ENCODE results near the gene DAD1. TPM values are rescaled to one million over a fixed set of nuclear protein-coding genes. Genes with fewer than 3 reads are reported as not detected.
A peak's percentile ranks its signal among the peaks of the same experiment; 100 is the strongest.

The DAD1 gene
- total and polyA plus RNA-seq, 2 donors from 2014 or later = 205 to 523 TPM

DNA sequence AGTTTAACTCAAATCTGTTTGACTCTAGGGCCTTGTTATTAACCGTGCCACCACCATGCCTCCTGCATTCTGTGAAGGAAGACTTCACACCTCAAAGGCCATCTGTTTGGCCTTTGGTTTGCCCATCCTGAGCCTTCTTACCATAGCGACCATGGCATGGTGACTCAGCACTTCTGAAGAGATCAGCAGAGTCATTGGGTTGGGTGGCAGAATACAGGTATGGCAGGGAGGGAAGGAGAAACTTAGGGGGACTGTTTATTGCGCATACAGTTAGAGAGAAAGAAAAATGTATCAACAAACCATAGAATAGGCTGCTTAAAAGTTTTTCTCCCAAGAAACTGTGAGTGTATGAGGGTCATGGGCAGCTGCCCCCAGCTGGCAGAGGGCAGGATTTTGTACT lies 49.2 kb downstream of the DAD1 start:
- no peaks in the 10 kb centered on the region for H3K36me3 ChIP-seq (ENCODE audit: control insufficient read depth in 2 of 3, insufficient read depth in 3 of 3, low read length in 3 of 3)
- H3K9ac ChIP-seq (ENCODE audit: low read length in 3 of 3) = no peak overlapping the region
- no peaks in the 10 kb centered on the region for H3K9me3 ChIP-seq (ENCODE audit: control insufficient read depth in 2 of 3, insufficient read depth in 1 of 3, low read length in 3 of 3)
- H3K27ac ChIP-seq (ENCODE audit: low read depth in 2 of 2, low read length in 2 of 2) = no peak overlapping the region
- H3K4me1 ChIP-seq (ENCODE audit: control insufficient read depth in 2 of 3, insufficient read depth in 2 of 3, low read depth in 1 of 3, low read length in 3 of 3) = no peaks in the 10 kb centered on the region
- DNase-seq (no peak), FAIRE-seq (no peak)
- H3K4me3 ChIP-seq (ENCODE audit: low read length in 3 of 3) = no peak overlapping the region
- no peaks in the 10 kb centered on the region for H3K27me3 ChIP-seq (ENCODE audit: control insufficient read depth, insufficient read depth, low read length)
- intact Hi-C loops (cut with DNase I) = no loop called here
- TF ChIP-seq, protein P1, sequence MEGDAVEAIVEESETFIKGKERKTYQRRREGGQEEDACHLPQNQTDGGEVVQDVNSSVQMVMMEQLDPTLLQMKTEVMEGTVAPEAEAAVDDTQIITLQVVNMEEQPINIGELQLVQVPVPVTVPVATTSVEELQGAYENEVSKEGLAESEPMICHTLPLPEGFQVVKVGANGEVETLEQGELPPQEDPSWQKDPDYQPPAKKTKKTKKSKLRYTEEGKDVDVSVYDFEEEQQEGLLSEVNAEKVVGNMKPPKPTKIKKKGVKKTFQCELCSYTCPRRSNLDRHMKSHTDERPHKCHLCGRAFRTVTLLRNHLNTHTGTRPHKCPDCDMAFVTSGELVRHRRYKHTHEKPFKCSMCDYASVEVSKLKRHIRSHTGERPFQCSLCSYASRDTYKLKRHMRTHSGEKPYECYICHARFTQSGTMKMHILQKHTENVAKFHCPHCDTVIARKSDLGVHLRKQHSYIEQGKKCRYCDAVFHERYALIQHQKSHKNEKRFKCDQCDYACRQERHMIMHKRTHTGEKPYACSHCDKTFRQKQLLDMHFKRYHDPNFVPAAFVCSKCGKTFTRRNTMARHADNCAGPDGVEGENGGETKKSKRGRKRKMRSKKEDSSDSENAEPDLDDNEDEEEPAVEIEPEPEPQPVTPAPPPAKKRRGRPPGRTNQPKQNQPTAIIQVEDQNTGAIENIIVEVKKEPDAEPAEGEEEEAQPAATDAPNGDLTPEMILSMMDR (IDR thresholded peaks at IDR 0.05; ENCODE audit: borderline replicate concordance, extremely low read depth, insufficient read depth) = no peak

DNA sequence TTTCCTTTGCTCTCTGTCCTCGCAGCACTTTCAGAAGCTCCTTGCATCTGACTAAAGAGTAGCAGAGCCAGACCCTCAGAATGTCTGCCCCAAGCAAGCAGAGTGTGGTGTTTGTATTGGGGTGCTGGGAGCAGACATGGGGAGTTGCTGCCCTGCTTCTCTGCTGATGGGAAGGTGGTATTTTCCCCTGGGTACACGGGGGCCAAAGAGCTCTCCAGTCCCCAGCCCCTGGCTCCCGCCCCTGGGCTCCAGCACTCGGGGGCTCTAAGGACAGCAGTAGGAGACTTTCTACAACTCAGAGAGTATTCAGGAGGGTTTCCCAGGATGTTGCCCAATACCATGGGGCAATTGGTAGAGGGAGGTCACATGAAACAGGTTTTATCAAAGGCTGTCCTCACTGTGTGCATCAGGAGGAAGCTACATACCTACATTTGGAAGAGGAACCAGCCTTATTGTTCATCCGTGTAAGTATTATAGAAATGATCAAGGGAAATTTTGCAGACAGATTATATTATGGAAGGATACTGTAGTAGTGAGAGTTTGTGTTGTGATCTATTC lies 50.3 kb downstream of the DAD1 start:
- no peaks in the 10 kb centered on the region for H3K36me3 ChIP-seq (ENCODE audit: control insufficient read depth in 2 of 3, insufficient read depth in 3 of 3, low read length in 3 of 3)
- intact Hi-C loops (cut with DNase I) = no loop called here
- H3K27me3 ChIP-seq (ENCODE audit: control insufficient read depth, insufficient read depth, low read length) = no peaks in the 10 kb centered on the region
- no peak overlapping the region for H3K4me3 ChIP-seq (ENCODE audit: low read length in 3 of 3)
- H3K4me1 ChIP-seq (ENCODE audit: control insufficient read depth in 2 of 3, insufficient read depth in 2 of 3, low read depth in 1 of 3, low read length in 3 of 3) = no peaks in the 10 kb centered on the region
- FAIRE-seq = no peak
- TF ChIP-seq, protein P1 (IDR thresholded peaks at IDR 0.05; ENCODE audit: borderline replicate concordance, extremely low read depth, insufficient read depth) = no peak
- H3K9ac ChIP-seq (ENCODE audit: low read length in 3 of 3) = no peak overlapping the region
- peak overlapping the region in 1 of 2 donors; percentile 2 for H3K27ac ChIP-seq (ENCODE audit: low read depth in 2 of 2, low read length in 2 of 2)
- DNase-seq = no peak
- no peaks in the 10 kb centered on the region for H3K9me3 ChIP-seq (ENCODE audit: control insufficient read depth in 2 of 3, insufficient read depth in 1 of 3, low read length in 3 of 3)

DNA sequence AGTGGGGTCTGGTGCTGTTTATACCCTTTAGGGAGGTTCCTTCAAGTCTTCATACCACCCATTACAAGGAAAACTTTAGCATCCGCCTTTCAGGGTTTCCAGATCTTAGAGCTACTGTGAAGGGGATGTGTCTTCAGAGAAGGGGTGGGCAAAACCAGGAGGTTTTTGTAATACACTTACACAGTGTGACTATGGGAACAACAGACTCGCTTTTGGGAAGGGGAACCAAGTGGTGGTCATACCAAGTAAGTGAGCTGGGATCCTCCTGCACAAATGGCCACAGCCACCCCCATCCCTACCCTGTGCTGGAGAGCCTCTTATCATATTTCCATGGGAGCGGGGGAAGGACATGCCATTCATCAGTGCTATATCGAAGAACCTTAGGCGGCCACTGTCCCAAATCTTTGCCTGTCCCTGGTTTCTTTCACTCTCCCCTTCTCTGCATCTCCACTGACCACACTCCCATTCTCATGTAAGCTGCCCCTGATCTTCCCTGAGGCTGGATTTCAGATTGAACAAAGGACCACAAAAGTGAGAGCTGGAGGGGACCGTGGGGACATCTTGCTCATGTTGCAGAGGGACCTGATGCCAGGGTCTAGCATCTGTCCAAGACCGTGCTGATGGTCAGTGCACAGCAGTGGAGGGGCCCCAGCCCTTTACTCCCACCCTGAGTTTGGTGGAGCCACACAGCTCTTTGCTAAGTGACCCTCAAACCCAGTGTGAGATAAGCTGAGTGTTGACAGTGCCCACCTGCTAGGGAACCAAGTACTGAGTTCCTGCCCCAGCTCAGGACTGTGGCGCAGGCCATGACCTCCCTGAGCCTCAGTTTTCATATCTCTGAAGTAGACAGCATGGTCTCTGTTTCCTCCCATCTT lies 51.4 kb downstream of the DAD1 start:
- H3K4me3 ChIP-seq (ENCODE audit: low read length in 3 of 3) = no peak overlapping the region
- intact Hi-C loops (cut with DNase I) = no loop called here
- FAIRE-seq (no peak), DNase-seq (no peak)
- peak overlapping the region in 1 of 2 donors; percentile 7 for H3K27ac ChIP-seq (ENCODE audit: low read depth in 2 of 2, low read length in 2 of 2)
- no peaks in the 10 kb centered on the region for H3K27me3 ChIP-seq (ENCODE audit: control insufficient read depth, insufficient read depth, low read length)
- no peaks in the 10 kb centered on the region for H3K9me3 ChIP-seq (ENCODE audit: control insufficient read depth in 2 of 3, insufficient read depth in 1 of 3, low read length in 3 of 3)
- TF ChIP-seq, protein P1 (IDR thresholded peaks at IDR 0.05; ENCODE audit: borderline replicate concordance, extremely low read depth, insufficient read depth) = no peak
- H3K36me3 ChIP-seq (ENCODE audit: control insufficient read depth in 2 of 3, insufficient read depth in 3 of 3, low read length in 3 of 3) = no peaks in the 10 kb centered on the region
- H3K9ac ChIP-seq (ENCODE audit: low read length in 3 of 3) = no peak overlapping the region
- no peaks in the 10 kb centered on the region for H3K4me1 ChIP-seq (ENCODE audit: control insufficient read depth in 2 of 3, insufficient read depth in 2 of 3, low read depth in 1 of 3, low read length in 3 of 3)

Data from kidney (tissue), 14 donors.